ENCODE data around the gene PPEF2. TPM values are rescaled to one million over a fixed set of nuclear protein-coding genes. Genes with fewer than 3 reads are reported as not detected.

Gene PPEF2
- total RNA-seq, 1 donor from 2014 or later: 0.07 TPM

DNA sequence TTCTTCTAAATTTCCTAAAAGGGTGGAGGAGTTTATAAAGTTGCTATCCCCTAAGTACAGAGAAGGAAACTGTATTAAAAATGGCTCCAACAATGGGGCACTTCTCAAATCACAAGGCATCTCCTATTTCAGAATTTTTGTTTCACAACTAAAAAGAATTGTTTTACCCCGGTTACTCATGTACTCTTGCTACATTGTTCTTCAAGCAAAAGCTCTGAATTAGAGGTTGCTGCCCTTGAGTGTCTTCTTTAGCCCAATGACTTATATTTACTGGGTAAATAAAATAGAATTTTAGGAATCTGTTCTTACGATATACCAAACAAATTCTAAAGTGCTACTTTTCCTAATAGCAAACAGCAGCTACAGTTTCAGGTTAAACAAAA is 67.5 kb downstream of the PPEF2 start:
- TF ChIP-seq EZH2phosphoT487 (IDR thresholded peaks at IDR 0.05) (no peak), EZH2 (IDR thresholded peaks at IDR 0.05) (no peak)
- TF ChIP-seq, protein P1, sequence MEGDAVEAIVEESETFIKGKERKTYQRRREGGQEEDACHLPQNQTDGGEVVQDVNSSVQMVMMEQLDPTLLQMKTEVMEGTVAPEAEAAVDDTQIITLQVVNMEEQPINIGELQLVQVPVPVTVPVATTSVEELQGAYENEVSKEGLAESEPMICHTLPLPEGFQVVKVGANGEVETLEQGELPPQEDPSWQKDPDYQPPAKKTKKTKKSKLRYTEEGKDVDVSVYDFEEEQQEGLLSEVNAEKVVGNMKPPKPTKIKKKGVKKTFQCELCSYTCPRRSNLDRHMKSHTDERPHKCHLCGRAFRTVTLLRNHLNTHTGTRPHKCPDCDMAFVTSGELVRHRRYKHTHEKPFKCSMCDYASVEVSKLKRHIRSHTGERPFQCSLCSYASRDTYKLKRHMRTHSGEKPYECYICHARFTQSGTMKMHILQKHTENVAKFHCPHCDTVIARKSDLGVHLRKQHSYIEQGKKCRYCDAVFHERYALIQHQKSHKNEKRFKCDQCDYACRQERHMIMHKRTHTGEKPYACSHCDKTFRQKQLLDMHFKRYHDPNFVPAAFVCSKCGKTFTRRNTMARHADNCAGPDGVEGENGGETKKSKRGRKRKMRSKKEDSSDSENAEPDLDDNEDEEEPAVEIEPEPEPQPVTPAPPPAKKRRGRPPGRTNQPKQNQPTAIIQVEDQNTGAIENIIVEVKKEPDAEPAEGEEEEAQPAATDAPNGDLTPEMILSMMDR (IDR thresholded peaks at IDR 0.05): no peak

DNA sequence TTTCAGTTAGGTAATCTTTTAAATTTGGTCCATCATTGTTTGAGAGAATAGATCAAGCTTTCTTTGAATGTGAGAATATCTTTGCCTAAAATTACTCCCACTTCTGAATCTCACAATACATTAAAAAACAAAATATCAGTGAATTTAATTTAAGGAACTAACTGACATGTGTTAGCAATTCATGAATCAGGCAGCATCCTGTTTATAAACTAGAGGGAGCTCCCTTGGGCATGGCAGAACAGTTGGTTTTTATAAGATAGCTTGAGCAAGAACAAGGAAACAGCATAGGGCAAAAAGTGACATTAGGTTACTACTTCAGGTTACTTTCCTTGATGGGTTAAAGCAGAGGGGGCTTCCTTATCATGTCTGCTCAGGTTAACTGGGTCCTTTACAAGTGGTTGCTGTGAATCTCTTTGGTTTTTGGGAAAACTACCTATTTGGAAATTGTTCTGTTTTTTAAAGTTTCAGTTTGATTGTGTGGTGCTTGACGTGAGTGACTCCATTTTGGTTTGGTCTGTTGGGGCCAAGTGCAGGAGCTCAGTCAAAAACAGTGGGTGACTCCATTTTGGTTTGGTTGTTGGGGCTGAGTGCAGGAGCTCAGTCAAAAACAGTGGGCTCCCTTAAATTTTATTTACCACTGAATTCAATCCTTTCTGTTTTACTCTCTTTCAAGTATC is 68.0 kb downstream of the PPEF2 start:
- Histone ChIP-seq H3K4me3 (no peak overlapping the region), H3K4me2 (no peak overlapping the region), H3K9me3 (ENCODE audit: low read depth) (no peaks in the 10 kb centered on the region), H3F3A (ENCODE audit: low read depth) (no peaks in the 10 kb centered on the region), H3K27ac (no peak overlapping the region), H2AFZ (replicated peaks) (no peak overlapping the region), H3K9ac (no peak overlapping the region), H3K27me3 (no peaks in the 10 kb centered on the region), H3K36me3 (no peaks in the 10 kb centered on the region), H4K20me1 (ENCODE audit: low read depth) (no peaks in the 10 kb centered on the region), H3K79me2 (ENCODE audit: low read depth) (no peaks in the 10 kb centered on the region), H3K4me1 (peaks cover 8% of the 10 kb centered on the region)
- no peak for DNase-seq (ENCODE audit: low spot score)
- Mint-ChIP-seq H3K4me1 (peaks cover 6% of the 10 kb centered on the region), H3K27ac (no peak overlapping the region), H3K27me3 (ENCODE audit: insufficient read depth, low read depth) (peaks cover 2% of the 10 kb centered on the region), H3K36me3 (no peaks in the 10 kb centered on the region), H3K9me3 (no peaks in the 10 kb centered on the region), H3K4me3 (no peak overlapping the region)
- no peak for TF ChIP-seq EZH2 (IDR thresholded peaks at IDR 0.05)

More for the DNA sequence above, 67.5 kb downstream of the PPEF2 start:
- no peak overlapping the region for H3K4me3 ChIP-seq
- no peak overlapping the region for H3K9ac ChIP-seq
- H3K36me3 Mint-ChIP-seq: peaks cover 2% of the 10 kb centered on the region
- no peak overlapping the region for H3K27ac Mint-ChIP-seq
- no peak overlapping the region for H3K4me2 ChIP-seq
- no peaks in the 10 kb centered on the region for H3K9me3 ChIP-seq (ENCODE audit: low read depth)
- no peaks in the 10 kb centered on the region for H3K79me2 ChIP-seq (ENCODE audit: low read depth)
- peaks cover 6% of the 10 kb centered on the region for H3K4me1 Mint-ChIP-seq
- H3K27me3 Mint-ChIP-seq (ENCODE audit: insufficient read depth, low read depth): peaks cover 2% of the 10 kb centered on the region
- H2AFZ ChIP-seq (replicated peaks): no peak overlapping the region
- H3K27ac ChIP-seq: no peak overlapping the region
- H3K9me3 Mint-ChIP-seq: no peaks in the 10 kb centered on the region
- H3F3A ChIP-seq (ENCODE audit: low read depth): no peaks in the 10 kb centered on the region
- no peak overlapping the region for H3K4me3 Mint-ChIP-seq
- no peaks in the 10 kb centered on the region for H3K27me3 ChIP-seq
- DNase-seq (ENCODE audit: low spot score): no peak
- H4K20me1 ChIP-seq (ENCODE audit: low read depth): no peaks in the 10 kb centered on the region
- no peaks in the 10 kb centered on the region for H3K36me3 ChIP-seq
- peaks cover 8% of the 10 kb centered on the region for H3K4me1 ChIP-seq

DNA sequence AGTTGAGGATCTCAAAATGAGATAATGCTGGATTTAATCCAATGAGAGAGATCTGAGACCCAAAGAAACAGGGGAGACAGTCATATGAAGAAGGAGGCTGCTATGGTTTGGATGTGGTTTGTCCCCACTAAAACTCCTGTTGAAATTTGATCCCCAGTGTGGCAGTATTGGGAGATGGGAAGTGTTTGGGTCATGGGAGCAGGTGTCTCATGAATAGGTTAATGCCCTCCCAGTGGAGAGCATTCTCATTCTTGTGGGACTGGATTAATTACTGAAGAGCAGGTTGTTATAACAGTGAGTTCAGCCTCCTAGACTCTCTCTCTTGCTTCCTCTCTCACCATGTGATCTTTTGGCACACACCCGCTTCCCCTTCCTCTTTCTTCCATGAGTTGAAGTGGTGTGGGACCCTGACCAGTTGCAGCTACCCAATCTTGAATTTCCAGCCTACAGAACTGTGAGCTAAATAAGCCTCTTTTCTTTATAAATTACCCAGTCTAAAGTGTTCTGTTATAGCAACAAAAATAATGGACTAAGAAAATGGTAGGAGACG is 70.3 kb downstream of the PPEF2 start:
- Histone ChIP-seq H3K79me2 (ENCODE audit: low read depth) (no peaks in the 10 kb centered on the region), H3K36me3 (no peaks in the 10 kb centered on the region), H3K27me3 (no peaks in the 10 kb centered on the region), H4K20me1 (ENCODE audit: low read depth) (no peaks in the 10 kb centered on the region), H3K27ac (no peak overlapping the region), H3K9me3 (ENCODE audit: low read depth) (no peaks in the 10 kb centered on the region), H3K4me1 (peaks cover 8% of the 10 kb centered on the region), H3F3A (ENCODE audit: low read depth) (no peaks in the 10 kb centered on the region), H3K9ac (no peak overlapping the region), H3K4me2 (no peak overlapping the region), H3K4me3 (no peak overlapping the region), H2AFZ (replicated peaks) (no peak overlapping the region)
- Mint-ChIP-seq H3K4me3 (no peak overlapping the region), H3K9me3 (no peaks in the 10 kb centered on the region), H3K27me3 (ENCODE audit: insufficient read depth, low read depth) (peaks cover 2% of the 10 kb centered on the region), H3K4me1 (peaks cover 6% of the 10 kb centered on the region), H3K27ac (no peak overlapping the region), H3K36me3 (no peaks in the 10 kb centered on the region)
- TF ChIP-seq EZH2phosphoT487 (IDR thresholded peaks at IDR 0.05): no peak
- TF ChIP-seq EZH2 (IDR thresholded peaks at IDR 0.05): no peak
- TF ChIP-seq, protein P1 (IDR thresholded peaks at IDR 0.05): no peak
- peak; percentile 16 for DNase-seq (ENCODE audit: low spot score)

DNA sequence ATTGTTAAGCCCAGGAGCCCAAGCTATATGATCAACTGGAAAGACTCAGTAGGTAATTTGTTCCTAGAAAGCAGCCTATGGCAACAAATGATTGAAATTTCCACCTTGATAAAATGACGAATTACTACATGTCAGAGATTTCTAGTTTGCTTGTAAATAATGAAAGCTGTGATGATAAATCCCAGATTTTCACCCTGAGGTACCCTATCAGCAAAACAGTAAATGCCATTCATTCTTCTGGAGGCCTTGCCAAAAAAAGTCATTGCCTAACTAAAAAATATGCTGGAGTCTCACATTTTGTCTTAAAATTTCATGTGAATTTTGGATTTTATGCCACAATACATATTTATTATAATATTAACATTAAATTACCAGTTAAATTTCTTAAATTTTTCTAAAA is 71.3 kb downstream of the PPEF2 start:
- H3K4me1 ChIP-seq: peaks cover 8% of the 10 kb centered on the region
- no peak overlapping the region for H3K4me3 ChIP-seq
- H3K9ac ChIP-seq: no peak overlapping the region
- no peaks in the 10 kb centered on the region for H3K9me3 ChIP-seq (ENCODE audit: low read depth)
- H4K20me1 ChIP-seq (ENCODE audit: low read depth): no peaks in the 10 kb centered on the region
- no peak overlapping the region for H3K27ac ChIP-seq
- TF ChIP-seq, protein P1 (IDR thresholded peaks at IDR 0.05): no peak
- no peak for TF ChIP-seq EZH2 (IDR thresholded peaks at IDR 0.05)
- TF ChIP-seq EZH2phosphoT487 (IDR thresholded peaks at IDR 0.05): no peak
- no peak for DNase-seq (ENCODE audit: low spot score)
- peaks cover 2% of the 10 kb centered on the region for H3K27me3 Mint-ChIP-seq (ENCODE audit: insufficient read depth, low read depth)
- no peak overlapping the region for H2AFZ ChIP-seq (replicated peaks)
- no peaks in the 10 kb centered on the region for H3K36me3 Mint-ChIP-seq
- H3K4me1 Mint-ChIP-seq: peaks cover 6% of the 10 kb centered on the region
- no peaks in the 10 kb centered on the region for H3K27me3 ChIP-seq
- no peaks in the 10 kb centered on the region for H3K36me3 ChIP-seq
- no peaks in the 10 kb centered on the region for H3K79me2 ChIP-seq (ENCODE audit: low read depth)
- H3K9me3 Mint-ChIP-seq: no peaks in the 10 kb centered on the region
- H3F3A ChIP-seq (ENCODE audit: low read depth): no peaks in the 10 kb centered on the region
- H3K27ac Mint-ChIP-seq: no peak overlapping the region
- no peak overlapping the region for H3K4me2 ChIP-seq
- H3K4me3 Mint-ChIP-seq: no peak overlapping the region

Data from neural progenitor cell (in vitro differentiated cells).